H1 (cell line): Measurements from ENCODE around the gene LRPAP1. TPM values are rescaled to one million over a fixed set of nuclear protein-coding genes. Genes with fewer than 3 reads are reported as not detected.
"Not testable (repeated sequence)": the region's sequence is repeated elsewhere in the genome, so short reads cannot be mapped to it uniquely, and the experiment has no call there.

Experiments used
- CTCF ChIA-PET: fragments of 300-600 bp; sonication (Branson Sonifier 250); formaldehyde crosslinking; loops from one replicate; lab custom pipeline; 2021; ENCODE audit not compliant: partially characterized antibody; lab: Charles Lee
- POLR2A ChIA-PET: fragments of 300-600 bp; sonication (Branson Sonifier 250); formaldehyde crosslinking; loops from one replicate; lab custom pipeline; 2021; ENCODE audit warnings: inconsistent platforms; ENCODE audit not compliant: partially characterized antibody; lab: Charles Lee
- DNase-seq, 2 experiments: peaks; one replicate each; pipeline versions ENCODE4 v3.0.0 to v3.0.0-alpha.2; 2010 to 2022; ENCODE audit warnings: low spot score in 2 of 2, low read depth in 1 of 2, mixed read lengths in 1 of 2
- FAIRE-seq: peaks from 2 replicates; lab custom pipeline; 2011; peaks lifted over from hg19 to GRCh38; lab: Jason Lieb, UNC
- H2AFZ ChIP-seq: 2 replicates; pipeline ENCODE4 v1.8.1; 2012; ENCODE audit warnings: low read length, inconsistent platforms
- H2AK5ac ChIP-seq: 2 replicates; pipeline ENCODE4 v1.6.1; 2013; ENCODE audit warnings: low read depth, low read length
- H2BK120ac ChIP-seq: replicated peaks from 2 replicates; pipeline ENCODE3; 2013; ENCODE audit warnings: low read depth, low read length, inconsistent platforms
- H2BK12ac ChIP-seq: 2 replicates; pipeline ENCODE4 v1.6.1; 2013; ENCODE audit warnings: low read depth, low read length
- H2BK15ac ChIP-seq: 2 replicates; pipeline ENCODE4 v1.6.1; 2013; ENCODE audit warnings: low read length
- H2BK20ac ChIP-seq: 2 replicates; pipeline ENCODE4 v1.6.1; 2013; ENCODE audit warnings: low read length
- H2BK5ac ChIP-seq: 2 replicates; pipeline ENCODE4 v1.6.1; 2013; ENCODE audit warnings: low read depth, low read length
- H3K14ac ChIP-seq: 2 replicates; pipeline ENCODE4 v1.6.1; 2013; ENCODE audit warnings: inconsistent platforms; ENCODE audit not compliant: insufficient read length
- H3K18ac ChIP-seq: 2 replicates; pipeline ENCODE4 v1.6.1; 2013; ENCODE audit warnings: low read length; ENCODE audit errors: extremely low read depth
- H3K23ac ChIP-seq: 2 replicates; pipeline ENCODE4 v1.6.1; 2013; ENCODE audit warnings: inconsistent platforms; ENCODE audit not compliant: insufficient read length
- H3K23me2 ChIP-seq: 2 replicates; pipeline ENCODE4 v1.6.1; 2013; ENCODE audit warnings: low read depth, low read length
- H3K27ac ChIP-seq: 2 replicates; pipeline ENCODE4 v1.6.1; 2011; ENCODE audit warnings: low read depth, low read length, inconsistent platforms
- H3K27me3 ChIP-seq, 4 experiments: replicated peaks in 1 of 4; 1 replicate in 1 of 4; 2 replicates in 3 of 4; pipeline versions ENCODE4 v1.6.1 to v1.8.1; 2011 to 2013; ENCODE audit warnings: low read length in 3 of 4, mild to moderate bottlenecking in 3 of 4, inconsistent platforms in 2 of 4, mixed read lengths in 2 of 4, moderate library complexity in 1 of 4; ENCODE audit not compliant: control insufficient read depth in 3 of 4, insufficient read depth in 3 of 4; ENCODE audit errors: extremely low read depth in 1 of 4
- H3K36me3 ChIP-seq, 4 experiments: 2 replicates each; pipeline versions ENCODE4 v1.6.1 to v1.8.1; 2011 to 2013; ENCODE audit warnings: mild to moderate bottlenecking in 4 of 4, low read length in 3 of 4, moderate library complexity in 2 of 4, control low read depth in 1 of 4, inconsistent platforms in 1 of 4; ENCODE audit not compliant: insufficient read depth in 4 of 4, control insufficient read depth in 2 of 4
- H3K4ac ChIP-seq: replicated peaks from 2 replicates; pipeline ENCODE3; 2013; ENCODE audit warnings: low read length, low read depth, mixed read lengths, inconsistent platforms; ENCODE audit not compliant: insufficient read length
- H3K4me1 ChIP-seq, 4 experiments: replicated peaks in 1 of 4; 1 replicate in 1 of 4; 2 replicates in 3 of 4; pipeline versions ENCODE4 v1.6.1 to v1.8.1; 2011 to 2013; ENCODE audit warnings: low read length in 3 of 4, inconsistent platforms in 2 of 4, mixed read lengths in 1 of 4; ENCODE audit not compliant: insufficient read depth in 4 of 4, control insufficient read depth in 3 of 4
- H3K4me2 ChIP-seq, 2 experiments: 2 replicates each; pipeline versions ENCODE4 v1.6.1 to v1.8.1; 2011 to 2013; ENCODE audit warnings: low read depth in 2 of 2, low read length in 2 of 2, control low read depth in 1 of 2, inconsistent platforms in 1 of 2, mild to moderate bottlenecking in 1 of 2; ENCODE audit not compliant: insufficient read depth in 1 of 2
- H3K4me3 ChIP-seq, 4 experiments: fragments of 200-600, 300-600 bp in 1 of 4; sonication (generic), shearing (Covaris generic), sonication (Bioruptor Twin) in 1 of 4; 2 replicates each; pipeline versions ENCODE4 v1.5.1 to v1.8.1; 2011 to 2016; ENCODE audit warnings: low read length in 4 of 4, low read depth in 3 of 4, control low read depth in 2 of 4, inconsistent platforms in 2 of 4, mild to moderate bottlenecking in 2 of 4, mixed read lengths in 1 of 4, moderate library complexity in 1 of 4; ENCODE audit not compliant: insufficient read depth in 2 of 4; ENCODE audit errors: extremely low read depth in 1 of 4
- H3K56ac ChIP-seq: replicated peaks from 2 replicates; pipeline ENCODE3; 2013; ENCODE audit warnings: low read depth, mild to moderate bottlenecking, mixed read lengths, low read length, inconsistent platforms; ENCODE audit not compliant: insufficient read length
- H3K79me1 ChIP-seq: 2 replicates; pipeline ENCODE4 v1.6.1; 2013; ENCODE audit warnings: low read depth, low read length, control low read depth
- H3K79me2 ChIP-seq, 2 experiments: 2 replicates each; pipeline versions ENCODE4 v1.6.1 to v1.8.1; 2012 to 2013; ENCODE audit warnings: low read length in 2 of 2, mild to moderate bottlenecking in 2 of 2, inconsistent platforms in 1 of 2; ENCODE audit not compliant: insufficient read depth in 2 of 2, control insufficient read depth in 1 of 2
- H3K9ac ChIP-seq, 4 experiments: replicated peaks in 1 of 4; 1 replicate in 1 of 4; 2 replicates in 3 of 4; pipeline versions ENCODE4 v1.6.1 to v1.8.1; 2011 to 2013; ENCODE audit warnings: low read depth in 3 of 4, low read length in 3 of 4, control low read depth in 2 of 4, mild to moderate bottlenecking in 2 of 4, moderate library complexity in 2 of 4, inconsistent platforms in 1 of 4; ENCODE audit errors: extremely low read depth in 1 of 4
- H3K9me3 ChIP-seq, 2 experiments: 2 replicates each; pipeline versions ENCODE4 v1.6.1 to v1.8.1; 2012 to 2013; ENCODE audit warnings: mild to moderate bottlenecking in 2 of 2, moderate library complexity in 2 of 2, control low read depth in 1 of 2, inconsistent platforms in 1 of 2, low read depth in 1 of 2, low read length in 1 of 2, mixed read lengths in 1 of 2; ENCODE audit not compliant: insufficient read depth in 2 of 2
- H4K20me1 ChIP-seq, 2 experiments: replicated peaks in 1 of 2; 2 replicates each; pipeline versions ENCODE3 to v1.8.1; 2011 to 2013; ENCODE audit warnings: inconsistent platforms in 2 of 2, low read length in 2 of 2, mild to moderate bottlenecking in 1 of 2; ENCODE audit not compliant: insufficient read depth in 2 of 2, control insufficient read depth in 1 of 2
- H4K5ac ChIP-seq: 2 replicates; pipeline ENCODE4 v1.6.1; 2013; ENCODE audit warnings: low read length, low read depth, mixed read lengths, inconsistent platforms; ENCODE audit not compliant: insufficient read length
- H4K8ac ChIP-seq: 2 replicates; pipeline ENCODE4 v1.8.0; 2013; ENCODE audit warnings: mild to moderate bottlenecking, moderate library complexity, low read length, inconsistent platforms; ENCODE audit not compliant: insufficient read depth; ENCODE audit errors: extremely low read depth
- H4K91ac ChIP-seq: replicated peaks from 2 replicates; pipeline ENCODE3; 2013; ENCODE audit warnings: low read length, mixed read lengths, inconsistent platforms; ENCODE audit not compliant: insufficient read length
- whole genome bisulfite sequencing, 2 experiments: shearing (Covaris generic) in 1 of 2; methylation state at CpG; one replicate each; pipeline versions ENCODE4 v1.1.6 to v1.1.7; 2013 to 2015; ENCODE audit warnings: low lambda C conversion rate in 2 of 2, mixed read lengths in 2 of 2, inconsistent platforms in 1 of 2, low coverage in 1 of 2, missing lambda C conversion rate in 1 of 2; ENCODE audit not compliant: insufficient replicate concordance in 2 of 2, insufficient coverage in 1 of 2, insufficient read length in 1 of 2; ENCODE audit errors: extremely low coverage in 1 of 2, missing lambda C conversion rate in 1 of 2; 5-methylcytosine and 5-hydroxymethylcytosine counted together
- polyA plus RNA-seq, 7 experiments: library from polyadenylated mRNA; depleted of rRNA in 3 of 7; stranded (reverse) in 5 of 7; unstranded in 2 of 7; fragments of >200 nt in 5 of 7; fragments of 200-250 nt in 2 of 7; gene quantifications; 1 replicate in 5 of 7; 2 replicates in 1 of 7; 4 replicates in 1 of 7; pipeline versions ENCODE4 v1.2.1 to v1.2.3, GENCODE V29; 2011 to 2013; ENCODE audit warnings: missing spikeins in 2 of 7, mixed read lengths in 2 of 7
- total RNA-seq: library from RNA; stranded (reverse); fragmentation: NEBNext Ultra II Directional; extraction: Animal tissue kit (Norgen Biotek cat#: 25700); gene quantifications from 2 replicates; pipeline ENCODE4 v1.2.1, GENCODE V29; 2021

LRPAP1 gene
- total and polyA plus RNA-seq, 2 of the 8 experiments (the other 6 are each of a cell fraction or from before 2014, with no cell fraction given), result 31.1 to 101 TPM

- H3K14ac ChIP-seq, H3K23ac ChIP-seq, H3K4me1 ChIP-seq, H3K9me3 ChIP-seq, CTCF ChIA-PET, H3K36me3 ChIP-seq, H3K27me3 ChIP-seq, H2BK12ac ChIP-seq, H2AK5ac ChIP-seq, H3K4ac ChIP-seq, H3K4me2 ChIP-seq, H4K5ac ChIP-seq, H2BK120ac ChIP-seq, H2BK15ac ChIP-seq, FAIRE-seq, H2AFZ ChIP-seq, H3K4me3 ChIP-seq, H4K8ac ChIP-seq, H4K20me1 ChIP-seq, DNase-seq, H3K9ac ChIP-seq, H3K27ac ChIP-seq, H3K56ac ChIP-seq, H2BK20ac ChIP-seq, H4K91ac ChIP-seq, H3K79me1 ChIP-seq, POLR2A ChIA-PET, H3K18ac ChIP-seq, H3K79me2 ChIP-seq, H2BK5ac ChIP-seq: not testable (repeated sequence)
- whole genome bisulfite sequencing, 2 experiments, result 88% methylated on average over 13 of the region's 15 CpGs; no CpG with 5 or more reads in 1 of the 2 experiments
- peaks cover 13% of the 10 kb centered on the region; the same call in 1 of the 2 replicates for H3K23me2 ChIP-seq
Measured at GRCh38 chr4:3570923-3571322, 38.7 kb upstream of the LRPAP1 start.

GRCh38 chr4:3569611-3570010 is 37.4 kb upstream of the LRPAP1 start:
- H2BK20ac ChIP-seq, H2AK5ac ChIP-seq, H3K4me3 ChIP-seq, H4K20me1 ChIP-seq, H2BK5ac ChIP-seq, H3K56ac ChIP-seq, H3K23ac ChIP-seq, H3K36me3 ChIP-seq, H3K79me2 ChIP-seq, H3K4ac ChIP-seq, H2BK15ac ChIP-seq, H3K27ac ChIP-seq, H2BK12ac ChIP-seq, H3K79me1 ChIP-seq, H4K8ac ChIP-seq, H3K4me2 ChIP-seq, H3K9me3 ChIP-seq, H2AFZ ChIP-seq, H3K27me3 ChIP-seq, H3K18ac ChIP-seq, H3K14ac ChIP-seq, H3K4me1 ChIP-seq, FAIRE-seq, DNase-seq, POLR2A ChIA-PET, H4K5ac ChIP-seq, H4K91ac ChIP-seq, H2BK120ac ChIP-seq, H3K9ac ChIP-seq: not testable (repeated sequence)
- 86% methylated on average over 7 of the region's 15 CpGs; no CpG with 5 or more reads in 1 of the 2 experiments for WGBS, 2 experiments
- CTCF ChIA-PET, result interaction anchor here (0.6 kb wide), 1 partner anchor 223 kb away, joined by 3 read pairs; no protein-coding TSS in a partner anchor
- peaks cover 13% of the 10 kb centered on the region; the same call in 1 of the 2 replicates for H3K23me2 ChIP-seq
